GM23338 (cell line): ENCODE data around the gene MAMLD1. TPM values are rescaled to one million over a fixed set of nuclear protein-coding genes. Genes with fewer than 3 reads are reported as not detected.

ENCODE experiments used
- ATAC-seq: fragments of 200-7000 bp; cut with Tn5 transposase; 3 replicates; pipeline ENCODE4 v1.9.1; 2020
- DNase-seq: peaks from one replicate; pipeline ENCODE4 v3.0.0-alpha.2; 2015; ENCODE audit warnings: low spot score
- H2AFZ ChIP-seq: fragments of 200-600 bp; sonication (generic); 2 replicates; pipeline ENCODE4 v1.8.0; 2016; ENCODE audit warnings: antibody characterized with exemption, mild to moderate bottlenecking, moderate library complexity
- H3F3A ChIP-seq: fragments of 200-600 bp; sonication (generic); replicated peaks from 2 replicates; pipeline ENCODE4 v1.8.0; 2017; ENCODE audit warnings: antibody characterized with exemption, mixed run types, low read depth
- H3K27ac ChIP-seq: fragments of 200-600 bp; sonication (generic); 2 replicates; pipeline ENCODE4 v1.6.1; 2016; ENCODE audit warnings: low read depth
- H3K27me3 ChIP-seq: fragments of 200-600 bp; sonication (generic); 2 replicates; pipeline ENCODE4 v1.8.0; 2016; ENCODE audit warnings: mild to moderate bottlenecking, mixed run types, moderate library complexity; ENCODE audit not compliant: insufficient read depth
- H3K36me3 ChIP-seq: fragments of 200-600 bp; sonication (generic); 2 replicates; pipeline ENCODE4 v1.8.0; 2016; ENCODE audit warnings: mild to moderate bottlenecking; ENCODE audit not compliant: insufficient read depth
- H3K4me1 ChIP-seq: fragments of 200-600 bp; sonication (generic); 2 replicates; pipeline ENCODE4 v1.8.0; 2016; ENCODE audit warnings: mild to moderate bottlenecking, moderate library complexity; ENCODE audit not compliant: insufficient read depth
- H3K4me2 ChIP-seq: fragments of 200-600 bp; sonication (generic); 2 replicates; pipeline ENCODE4 v1.7.1; 2017; ENCODE audit warnings: mixed run types
- H3K4me3 ChIP-seq: fragments of 200-600 bp; sonication (generic); 2 replicates; pipeline ENCODE4 v1.6.1; 2016; ENCODE audit warnings: mixed run types
- H3K79me2 ChIP-seq: fragments of 200-600 bp; sonication (generic); replicated peaks from 2 replicates; pipeline ENCODE4 v1.8.0; 2017; ENCODE audit warnings: mild to moderate bottlenecking; ENCODE audit not compliant: insufficient read depth
- H3K9me2 ChIP-seq: fragments of 200-600 bp; sonication (generic); 2 replicates; pipeline ENCODE4 v1.8.0; 2017; ENCODE audit not compliant: insufficient read depth
- H4K20me1 ChIP-seq: fragments of 200-600 bp; sonication (generic); replicated peaks from 2 replicates; pipeline ENCODE4 v1.8.0; 2017; ENCODE audit warnings: mild to moderate bottlenecking; ENCODE audit not compliant: insufficient read depth
- H3K27ac Mint-ChIP-seq: 2 replicates; pipeline ENCODE4 v1.8.0; 2020; ENCODE audit warnings: inconsistent platforms, mild to moderate bottlenecking, moderate library complexity, mixed read lengths
- H3K27me3 Mint-ChIP-seq: 3 replicates; pipeline ENCODE4 v1.8.0; 2022; ENCODE audit warnings: low read depth, mild to moderate bottlenecking, moderate library complexity, mixed read lengths, inconsistent platforms; ENCODE audit not compliant: insufficient read depth, poor library complexity
- H3K36me3 Mint-ChIP-seq: 3 replicates; pipeline ENCODE4 v1.8.0; 2021; ENCODE audit warnings: low read depth, mild to moderate bottlenecking, inconsistent platforms, moderate library complexity, mixed read lengths
- H3K4me1 Mint-ChIP-seq: 3 replicates; pipeline ENCODE4 v1.8.0; 2020; ENCODE audit warnings: mild to moderate bottlenecking, inconsistent platforms, mixed read lengths
- H3K4me3 Mint-ChIP-seq: 3 replicates; pipeline ENCODE4 v1.8.0; 2021; ENCODE audit warnings: moderate library complexity, mild to moderate bottlenecking, inconsistent platforms, mixed read lengths
- H3K9me3 Mint-ChIP-seq: 3 replicates; pipeline ENCODE4 v1.8.0; 2020; ENCODE audit warnings: moderate library complexity, mild to moderate bottlenecking, inconsistent platforms, mixed read lengths
- CREB1 ChIP-seq: fragments of 250-450 bp; sonication (Bioruptor Pico); IDR thresholded peaks from 2 replicates; pipeline ENCODE4 v1.5.0; 2020; ENCODE audit warnings: low read depth, mild to moderate bottlenecking, moderate library complexity
- EZH2phosphoT487 ChIP-seq: fragments of 200-600 bp; sonication (generic); IDR thresholded peaks from one replicate; pipeline ENCODE4 v1.8.1; 2018; ENCODE audit warnings: antibody characterized with exemption; ENCODE audit not compliant: unreplicated experiment
- JUNB ChIP-seq: IDR thresholded peaks from one replicate; pipeline ENCODE4 v1.6.1; 2016; ENCODE audit warnings: antibody characterized with exemption; ENCODE audit not compliant: unreplicated experiment
- NANOG ChIP-seq: IDR thresholded peaks from 2 replicates; pipeline ENCODE4 v1.6.1; 2016; ENCODE audit warnings: antibody characterized with exemption, borderline replicate concordance
- POLR2AphosphoS5 ChIP-seq: IDR thresholded peaks from 2 replicates; pipeline ENCODE4 v1.6.1; 2016; ENCODE audit warnings: antibody characterized with exemption, low read depth
- ZNF462 ChIP-seq: fragments of 250-450 bp; sonication (Bioruptor Pico); IDR thresholded peaks from 2 replicates; pipeline ENCODE4 v1.5.0; 2020; ENCODE audit warnings: mild to moderate bottlenecking, moderate library complexity
- polyA plus RNA-seq: library from polyadenylated mRNA; unstranded; fragments of >200 nt; fragmentation: Nextera tagmentation; extraction: Ambion mirVana; gene quantifications from 2 replicates; pipeline ENCODE4 v1.2.1, GENCODE V29; 2016
- total RNA-seq: library from RNA; depleted of rRNA; stranded (reverse); fragments of >200 nt; shearing (Covaris generic); gene quantifications from 2 replicates; pipeline ENCODE4 v1.2.3, GENCODE V29; 2014
- TF ChIP-seq, protein P1 (sequence below), 2 experiments: fragments of 200-600 bp in 1 of 2; sonication (generic) in 1 of 2; conservative IDR thresholded peaks; 2 replicates each; pipeline versions ENCODE4 v1.5.1 to v1.6.1; 2016 to 2017; ENCODE audit warnings: antibody characterized with exemption in 2 of 2, low read depth in 2 of 2, mild to moderate bottlenecking in 2 of 2, moderate library complexity in 1 of 2

MAMLD1 gene
- total and polyA plus RNA-seq, 2 experiments from 2014 or later, result 0.13 to 0.21 TPM

- Histone ChIP-seq H3K4me2 (no peak overlapping the region), H3K36me3 (no peaks in the 10 kb centered on the region), H3K9me2 (no peaks in the 10 kb centered on the region), H3K27me3 (peaks cover 25% of the 10 kb centered on the region), H3K27ac (no peak overlapping the region), H3K4me1 (no peaks in the 10 kb centered on the region), H4K20me1 (no peaks in the 10 kb centered on the region), H3F3A (no peaks in the 10 kb centered on the region), H3K79me2 (no peaks in the 10 kb centered on the region), H3K4me3 (no peak overlapping the region), H2AFZ (no peak overlapping the region)
- no peak for TF ChIP-seq POLR2AphosphoS5
- TF ChIP-seq EZH2phosphoT487, result no peak
- TF ChIP-seq CREB1 (CRISPR knock-in tag), result no peak
- no peak for TF ChIP-seq JUNB
- TF ChIP-seq, protein P1, sequence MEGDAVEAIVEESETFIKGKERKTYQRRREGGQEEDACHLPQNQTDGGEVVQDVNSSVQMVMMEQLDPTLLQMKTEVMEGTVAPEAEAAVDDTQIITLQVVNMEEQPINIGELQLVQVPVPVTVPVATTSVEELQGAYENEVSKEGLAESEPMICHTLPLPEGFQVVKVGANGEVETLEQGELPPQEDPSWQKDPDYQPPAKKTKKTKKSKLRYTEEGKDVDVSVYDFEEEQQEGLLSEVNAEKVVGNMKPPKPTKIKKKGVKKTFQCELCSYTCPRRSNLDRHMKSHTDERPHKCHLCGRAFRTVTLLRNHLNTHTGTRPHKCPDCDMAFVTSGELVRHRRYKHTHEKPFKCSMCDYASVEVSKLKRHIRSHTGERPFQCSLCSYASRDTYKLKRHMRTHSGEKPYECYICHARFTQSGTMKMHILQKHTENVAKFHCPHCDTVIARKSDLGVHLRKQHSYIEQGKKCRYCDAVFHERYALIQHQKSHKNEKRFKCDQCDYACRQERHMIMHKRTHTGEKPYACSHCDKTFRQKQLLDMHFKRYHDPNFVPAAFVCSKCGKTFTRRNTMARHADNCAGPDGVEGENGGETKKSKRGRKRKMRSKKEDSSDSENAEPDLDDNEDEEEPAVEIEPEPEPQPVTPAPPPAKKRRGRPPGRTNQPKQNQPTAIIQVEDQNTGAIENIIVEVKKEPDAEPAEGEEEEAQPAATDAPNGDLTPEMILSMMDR (conservative IDR thresholded peaks at IDR 0.05; ENCODE audit: low read depth in 2 of 2), result no peak
- no peak for TF ChIP-seq NANOG
- TF ChIP-seq ZNF462 (CRISPR knock-in tag), result no peak
- ATAC-seq (no peak), DNase-seq (no peak)
- Mint-ChIP-seq H3K9me3 (no peaks in the 10 kb centered on the region), H3K4me1 (peaks cover 12% of the 10 kb centered on the region; the same call in 2 of the 3 replicates), H3K27me3 (peaks cover 21% of the 10 kb centered on the region), H3K4me3 (peak overlapping the region; percentile 40; the same call in 1 of the 3 replicates), H3K36me3 (no peaks in the 10 kb centered on the region), H3K27ac (no peak overlapping the region)
Measured at GRCh38 chrX:150546711-150547153, 183.6 kb downstream of the MAMLD1 start.
